Nephron progenitor cell (in vitro differentiated cells): ENCODE results near the gene SETD1A.
A peak's percentile ranks its signal among the peaks of the same experiment; 100 is the strongest.

Experiments used
- DNase-seq: peaks from one replicate; pipeline ENCODE4 v3.0.0; 2021
- H3K27ac Mint-ChIP-seq: 2 replicates; pipeline ENCODE4 v1.8.0; 2021; ENCODE audit warnings: mild to moderate bottlenecking, moderate library complexity, mixed read lengths
- H3K27me3 Mint-ChIP-seq: 2 replicates; pipeline ENCODE4 v1.8.0; 2021; ENCODE audit warnings: mild to moderate bottlenecking, low read depth, mixed read lengths; ENCODE audit not compliant: poor library complexity
- H3K36me3 Mint-ChIP-seq: 2 replicates; pipeline ENCODE4 v1.8.0; 2021; ENCODE audit warnings: low read depth, mixed read lengths
- H3K4me1 Mint-ChIP-seq: 2 replicates; pipeline ENCODE4 v1.8.0; 2021; ENCODE audit warnings: mixed read lengths
- H3K4me3 Mint-ChIP-seq: 2 replicates; pipeline ENCODE4 v1.8.0; 2021; ENCODE audit warnings: mild to moderate bottlenecking, moderate library complexity, mixed read lengths
- H3K9me3 Mint-ChIP-seq: 2 replicates; pipeline ENCODE4 v1.8.0; 2021; ENCODE audit warnings: mild to moderate bottlenecking, moderate library complexity, mixed read lengths
- CTCF ChIP-seq: fragments of 200-600 bp; sonication (generic); IDR thresholded peaks from 2 replicates; pipeline ENCODE4 v1.5.0; 2021; ENCODE audit warnings: antibody characterized with exemption

The SETD1A gene

GRCh38 chr16:31025339-31025738 lies 67.8 kb downstream of the SETD1A start:
- Mint-ChIP-seq H3K4me3 (no peak overlapping the region), H3K27me3 (peaks cover 13% of the 10 kb centered on the region), H3K27ac (no peak overlapping the region), H3K9me3 (no peaks in the 10 kb centered on the region), H3K4me1 (peaks cover 8% of the 10 kb centered on the region), H3K36me3 (no peaks in the 10 kb centered on the region)
- no peak for DNase-seq
- no peak for TF ChIP-seq CTCF

GRCh38 chr16:31029272-31029671 lies 71.7 kb downstream of the SETD1A start:
- DNase-seq: no peak
- H3K36me3 Mint-ChIP-seq: no peaks in the 10 kb centered on the region
- no peak for TF ChIP-seq CTCF
- H3K27ac Mint-ChIP-seq: no peak overlapping the region
- H3K27me3 Mint-ChIP-seq: peaks cover 14% of the 10 kb centered on the region
- H3K9me3 Mint-ChIP-seq: no peaks in the 10 kb centered on the region
- no peak overlapping the region for H3K4me3 Mint-ChIP-seq
- H3K4me1 Mint-ChIP-seq: peaks cover 25% of the 10 kb centered on the region

GRCh38 chr16:31031276-31031675 lies 73.7 kb downstream of the SETD1A start:
- no peaks in the 10 kb centered on the region for H3K9me3 Mint-ChIP-seq

GRCh38 chr16:31032736-31033708 lies 75.5 kb downstream of the SETD1A start, which contains the start of gene STX4:
Gene STX4, plus strand, starts transcription at chr16:31033558. Its CDS starts 248 bp downstream, at chr16:31033806.
- no peaks in the 10 kb centered on the region for H3K9me3 Mint-ChIP-seq
- H3K4me3 Mint-ChIP-seq: peak within 1 kb of the TSS; percentile 93
- H3K27me3 Mint-ChIP-seq: peaks cover 5% of the 10 kb centered on the region
- H3K27ac Mint-ChIP-seq: peak within 1 kb of the TSS; percentile 71
- TF ChIP-seq CTCF: no peak
- DNase-seq: peak; percentile 98
- H3K36me3 Mint-ChIP-seq: no peaks in the 10 kb centered on the region
- H3K4me1 Mint-ChIP-seq: peaks cover 19% of the 10 kb centered on the region

More at GRCh38 chr16:31031276-31031675, 73.7 kb downstream of the SETD1A start:
- no peak overlapping the region for H3K27ac Mint-ChIP-seq
- no peaks in the 10 kb centered on the region for H3K36me3 Mint-ChIP-seq
- no peak for DNase-seq
- TF ChIP-seq CTCF: no peak
- no peak overlapping the region for H3K4me3 Mint-ChIP-seq
- peaks cover 19% of the 10 kb centered on the region for H3K4me1 Mint-ChIP-seq
- peaks cover 5% of the 10 kb centered on the region for H3K27me3 Mint-ChIP-seq

GRCh38 chr16:31033709-31034492 lies 76.3 kb downstream of the SETD1A start:
- Mint-ChIP-seq H3K27me3 (peaks cover 5% of the 10 kb centered on the region), H3K27ac (peak overlapping the region; percentile 45), H3K36me3 (no peaks in the 10 kb centered on the region), H3K4me3 (peak overlapping the region; percentile 93), H3K4me1 (peaks cover 19% of the 10 kb centered on the region), H3K9me3 (no peaks in the 10 kb centered on the region)
- DNase-seq: peak; percentile 92
- TF ChIP-seq CTCF: no peak
